HG03064 (cell line): ENCODE data around the gene CCDC50.

Source experiments
- ATAC-seq: cut with Tn5 transposase; IDR thresholded peaks from one replicate; pipeline ENCODE4 v1.9.1; 2021; ENCODE audit warnings: low read depth; ENCODE audit not compliant: unreplicated experiment

Gene CCDC50

GRCh38 chr3:191316876-191317603, 12.2 kb upstream of the CCDC50 start:
- ATAC-seq = no peak

- no peak for ATAC-seq
These were observed 8.9 kb upstream of the CCDC50 start for GRCh38 chr3:191320316-191320715.

GRCh38 chr3:191321019-191321767, 8.0 kb upstream of the CCDC50 start:
- no peak for ATAC-seq

- ATAC-seq = no peak
These were observed 4.3 kb upstream of the CCDC50 start for GRCh38 chr3:191324936-191325335.

GRCh38 chr3:191327526-191327925, 1.7 kb upstream of the CCDC50 start:
- ATAC-seq = no peak

- ATAC-seq = peak; percentile 2
These were observed 722 bp upstream of the CCDC50 start for GRCh38 chr3:191328383-191328961.

GRCh38 chr3:191329654-191330529, 698 bp downstream of the CCDC50 start, which contains the start of gene UTS2B:
UTS2B (minus strand) TSS chr3:191330526; CDS start chr3:191282189, 48,337 bp downstream.
- ATAC-seq = peak; percentile 29

GRCh38 chr3:191330530-191331048, 1.4 kb downstream of the CCDC50 start:
- ATAC-seq = no peak

GRCh38 chr3:191331388-191331787, 2.2 kb downstream of the CCDC50 start:
- no peak for ATAC-seq

GRCh38 chr3:191333298-191333880, 4.2 kb downstream of the CCDC50 start:
- ATAC-seq = no peak

- ATAC-seq = no peak
These were observed 5.2 kb downstream of the CCDC50 start for GRCh38 chr3:191334346-191334893.

GRCh38 chr3:191336833-191337232, 7.6 kb downstream of the CCDC50 start:
- ATAC-seq = no peak

GRCh38 chr3:191338177-191338488, 8.9 kb downstream of the CCDC50 start:
- no peak for ATAC-seq

GRCh38 chr3:191339316-191339917, 10.2 kb downstream of the CCDC50 start:
- ATAC-seq = no peak

- ATAC-seq = no peak
These were observed 11.2 kb downstream of the CCDC50 start for GRCh38 chr3:191340351-191340750.

GRCh38 chr3:191340966-191341365, 11.8 kb downstream of the CCDC50 start:
- no peak for ATAC-seq

GRCh38 chr3:191342006-191342405, 12.8 kb downstream of the CCDC50 start:
- ATAC-seq = no peak

- ATAC-seq = no peak
These were observed 13.2 kb downstream of the CCDC50 start for GRCh38 chr3:191342411-191342810.

- ATAC-seq = no peak
These were observed 13.9 kb downstream of the CCDC50 start for GRCh38 chr3:191343115-191343514.
